Hepatocyte (in vitro differentiated cells): ENCODE measurements around the gene STAB2. TPM values are rescaled to one million over a fixed set of nuclear protein-coding genes. Genes with fewer than 3 reads are reported as not detected.

Source experiments
- DNase-seq: peaks from one replicate; pipeline ENCODE4 v3.0.0-alpha.2; 2016; ENCODE audit warnings: low spot score
- H2AFZ ChIP-seq: fragments of 200-600 bp; sonication (generic); 2 replicates; pipeline ENCODE4 v1.6.0; 2016; ENCODE audit warnings: antibody characterized with exemption, mild to moderate bottlenecking
- H3K27ac ChIP-seq: fragments of 200-600 bp; sonication (generic); 2 replicates; pipeline ENCODE4 v1.5.1; 2016; ENCODE audit warnings: mild to moderate bottlenecking
- H3K27me3 ChIP-seq: fragments of 200-600 bp; sonication (generic); 2 replicates; pipeline ENCODE4 v1.6.1; 2016
- H3K36me3 ChIP-seq: fragments of 200-600 bp; sonication (generic); replicated peaks from 2 replicates; pipeline ENCODE4 v1.5.1; 2016; ENCODE audit warnings: low read depth; ENCODE audit not compliant: insufficient read depth
- H3K4me1 ChIP-seq: fragments of 200-600 bp; sonication (generic); 2 replicates; pipeline ENCODE4 v1.5.1; 2016; ENCODE audit warnings: mild to moderate bottlenecking, moderate library complexity; ENCODE audit not compliant: insufficient read depth
- H3K4me2 ChIP-seq: fragments of 200-600 bp; sonication (generic); 2 replicates; pipeline ENCODE4 v1.6.0; 2016
- H3K4me3 ChIP-seq: fragments of 200-600 bp; sonication (generic); 2 replicates; pipeline ENCODE4 v1.5.1; 2016; ENCODE audit warnings: mild to moderate bottlenecking
- H3K79me2 ChIP-seq: fragments of 200-600 bp; sonication (generic); 2 replicates; pipeline ENCODE4 v1.6.0; 2017; ENCODE audit warnings: mild to moderate bottlenecking
- H3K9me2 ChIP-seq: fragments of 200-600 bp; sonication (generic); replicated peaks from 2 replicates; pipeline ENCODE4 v1.6.0; 2017; ENCODE audit warnings: mild to moderate bottlenecking; ENCODE audit not compliant: insufficient read depth
- H3K9me3 ChIP-seq: fragments of 200-600 bp; sonication (generic); 2 replicates; pipeline ENCODE4 v1.5.1; 2016; ENCODE audit warnings: low read depth, mild to moderate bottlenecking
- H4K20me1 ChIP-seq: fragments of 200-600 bp; sonication (generic); 2 replicates; pipeline ENCODE4 v1.6.0; 2016; ENCODE audit warnings: mild to moderate bottlenecking; ENCODE audit not compliant: insufficient read depth, poor library complexity, severe bottlenecking
- CTCF ChIP-seq: fragments of 200-600 bp; sonication (generic); IDR thresholded peaks from 2 replicates; pipeline ENCODE4 v1.5.1; 2016; ENCODE audit warnings: antibody characterized with exemption, mild to moderate bottlenecking; ENCODE audit not compliant: poor library complexity
- EZH2 ChIP-seq: fragments of 200-600 bp; sonication (generic); IDR thresholded peaks from 2 replicates; pipeline ENCODE4 v1.6.1; 2016; ENCODE audit warnings: antibody characterized with exemption, mild to moderate bottlenecking, borderline replicate concordance
- EZH2phosphoT487 ChIP-seq: fragments of 200-600 bp; sonication (generic); IDR thresholded peaks from one replicate; pipeline ENCODE4 v1.6.1; 2018; ENCODE audit warnings: antibody characterized with exemption, mild to moderate bottlenecking, low read depth, moderate library complexity; ENCODE audit not compliant: unreplicated experiment, severe bottlenecking
- WGBS: methylation state at CpG from one replicate; pipeline ENCODE4 v1.1.6; 2016; ENCODE audit warnings: low lambda C conversion rate; ENCODE audit errors: missing lambda C conversion rate; 5-methylcytosine and 5-hydroxymethylcytosine counted together
- polyA plus RNA-seq: library from polyadenylated mRNA; unstranded; fragments of >200 nt; fragmentation: Nextera tagmentation; extraction: Ambion mirVana; gene quantifications from 2 replicates; pipeline ENCODE4 v1.2.1, GENCODE V29; 2016
- total RNA-seq: library from RNA; depleted of rRNA; stranded (reverse); fragments of >200 nt; gene quantifications from 2 replicates; pipeline ENCODE4 v1.2.3, GENCODE V29; 2014

STAB2 gene
- total and polyA plus RNA-seq, 2 experiments from 2014 or later = not detected

GRCh38 chr12:103677905-103678304, 90.8 kb downstream of the STAB2 start:
- no peak overlapping the region for H2AFZ ChIP-seq
- H3K9me2 ChIP-seq = no peaks in the 10 kb centered on the region
- no peak overlapping the region for H3K4me3 ChIP-seq
- no peaks in the 10 kb centered on the region for H3K9me3 ChIP-seq
- no peaks in the 10 kb centered on the region for H4K20me1 ChIP-seq
- H3K36me3 ChIP-seq = no peaks in the 10 kb centered on the region
- no peak for DNase-seq
- H3K27me3 ChIP-seq = no peaks in the 10 kb centered on the region
- no peak overlapping the region for H3K27ac ChIP-seq
- H3K4me1 ChIP-seq = peaks cover 21% of the 10 kb centered on the region
- no peak for TF ChIP-seq CTCF
- TF ChIP-seq EZH2 = no peak
- TF ChIP-seq EZH2phosphoT487 = no peak
- no peak overlapping the region for H3K4me2 ChIP-seq
- H3K79me2 ChIP-seq = no peaks in the 10 kb centered on the region
- 67% methylated on average over 2 of the region's 2 CpGs for WGBS

- H3K9me3 ChIP-seq = no peaks in the 10 kb centered on the region
- no peaks in the 10 kb centered on the region for H3K79me2 ChIP-seq
- peaks cover 13% of the 10 kb centered on the region for H3K4me1 ChIP-seq
- H3K27ac ChIP-seq = no peak overlapping the region
- DNase-seq = no peak
- no peak overlapping the region for H3K4me3 ChIP-seq
- no peak overlapping the region for H2AFZ ChIP-seq
- no peaks in the 10 kb centered on the region for H3K9me2 ChIP-seq
- H3K4me2 ChIP-seq = no peak overlapping the region
- TF ChIP-seq EZH2phosphoT487 = no peak
- TF ChIP-seq EZH2 = no peak
- TF ChIP-seq CTCF = no peak
- no peaks in the 10 kb centered on the region for H4K20me1 ChIP-seq
- H3K27me3 ChIP-seq = peaks cover under 1% of the 10 kb centered on the region
- no peaks in the 10 kb centered on the region for H3K36me3 ChIP-seq
- 83% methylated on average over 7 of the region's 7 CpGs for WGBS
These were observed 92.5 kb downstream of the STAB2 start for GRCh38 chr12:103679421-103680170.

GRCh38 chr12:103680591-103681141, 93.6 kb downstream of the STAB2 start:
- H3K27ac ChIP-seq = no peak overlapping the region
- no peaks in the 10 kb centered on the region for H3K36me3 ChIP-seq
- no peaks in the 10 kb centered on the region for H4K20me1 ChIP-seq
- H3K27me3 ChIP-seq = peaks cover 6% of the 10 kb centered on the region
- H3K4me1 ChIP-seq = peaks cover 11% of the 10 kb centered on the region
- WGBS = 48% methylated on average over 7 of the region's 7 CpGs
- no peak overlapping the region for H3K4me3 ChIP-seq
- no peaks in the 10 kb centered on the region for H3K79me2 ChIP-seq
- no peaks in the 10 kb centered on the region for H3K9me2 ChIP-seq
- H3K4me2 ChIP-seq = no peak overlapping the region
- no peak overlapping the region for H2AFZ ChIP-seq
- H3K9me3 ChIP-seq = no peaks in the 10 kb centered on the region
- no peak for TF ChIP-seq CTCF
- no peak for TF ChIP-seq EZH2phosphoT487
- TF ChIP-seq EZH2 = no peak
- DNase-seq = no peak
